Measurements from ENCODE around the gene SLC27A4. TPM values are rescaled to one million over a fixed set of nuclear protein-coding genes. Genes with fewer than 3 reads are reported as not detected.

Gene SLC27A4
- total and polyA plus RNA-seq, 10 of the 15 experiments (the other 5 are each of a cell fraction or from before 2014, with no cell fraction given), result 0.13 to 14.0 (median 7.6) TPM

GRCh38 chr9:128391956-128392301 lies 51.6 kb downstream of the SLC27A4 start:
- Histone ChIP-seq H3K9me3 (replicated peaks; ENCODE audit: control insufficient read depth, insufficient read depth, low read length) (no peaks in the 10 kb centered on the region), H3K4me2 (ENCODE audit: control insufficient read depth, insufficient read depth) (no peak overlapping the region), H3K79me2 (ENCODE audit: control insufficient read depth, insufficient read depth, low read length) (no peaks in the 10 kb centered on the region), H4K20me1 (ENCODE audit: control insufficient read depth, insufficient read depth) (no peaks in the 10 kb centered on the region), H2AFZ (ENCODE audit: control insufficient read depth, low read depth, low read length) (no peak overlapping the region), H3K4me1 (ENCODE audit: control insufficient read depth, insufficient read depth, low read length) (no peaks in the 10 kb centered on the region), H3K27me3 (replicated peaks in 1 of 2; ENCODE audit: control insufficient read depth in 2 of 2, insufficient read depth in 2 of 2, low read length in 1 of 2) (no peaks in the 10 kb centered on the region), H3K36me3 (ENCODE audit: control insufficient read depth in 2 of 2, insufficient read depth in 2 of 2, low read length in 1 of 2) (peaks cover 2 to 17% of the 10 kb centered on the region in 2 experiments; a peak in 3 of 4 replicates), H3K9ac (ENCODE audit: control insufficient read depth, insufficient read depth, low read length) (no peak overlapping the region), H3K27ac (ENCODE audit: control insufficient read depth, insufficient read depth) (no peak overlapping the region), H3K4me3 (no peak overlapping the region)
- CTCF ChIA-PET, result no interaction called here
- DNase-seq (ENCODE audit: low read depth, low spot score) (no peak), FAIRE-seq (no peak), ATAC-seq (no peak)
- BruUV-seq (replicated peaks), result no TSS peak
- RAD21 ChIA-PET (ENCODE audit: unreplicated experiment), result no interaction called here
- TF ChIP-seq NKRF (conservative IDR thresholded peaks at IDR 0.05), result no peak
- TF ChIP-seq, protein P1, sequence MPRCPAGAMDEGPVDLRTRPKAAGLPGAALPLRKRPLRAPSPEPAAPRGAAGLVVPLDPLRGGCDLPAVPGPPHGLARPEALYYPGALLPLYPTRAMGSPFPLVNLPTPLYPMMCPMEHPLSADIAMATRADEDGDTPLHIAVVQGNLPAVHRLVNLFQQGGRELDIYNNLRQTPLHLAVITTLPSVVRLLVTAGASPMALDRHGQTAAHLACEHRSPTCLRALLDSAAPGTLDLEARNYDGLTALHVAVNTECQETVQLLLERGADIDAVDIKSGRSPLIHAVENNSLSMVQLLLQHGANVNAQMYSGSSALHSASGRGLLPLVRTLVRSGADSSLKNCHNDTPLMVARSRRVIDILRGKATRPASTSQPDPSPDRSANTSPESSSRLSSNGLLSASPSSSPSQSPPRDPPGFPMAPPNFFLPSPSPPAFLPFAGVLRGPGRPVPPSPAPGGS (IDR thresholded peaks at IDR 0.05; ENCODE audit: borderline replicate concordance, insufficient read depth, low read depth, low read length, poor library complexity, severe bottlenecking), result no peak
- TF ChIP-seq ATF7 (IDR thresholded peaks at IDR 0.05; ENCODE audit: low read depth), result no peak
- no peak for TF ChIP-seq MEF2B (IDR thresholded peaks at IDR 0.05; ENCODE audit: partially characterized antibody, poor library complexity, severe bottlenecking)
- no peak for TF ChIP-seq RFX5 (IDR thresholded peaks at IDR 0.05; ENCODE audit: low read depth, low read length)
- no peak for TF ChIP-seq RUNX3 (IDR thresholded peaks at IDR 0.05; ENCODE audit: low read length)
- no peak for TF ChIP-seq IRF3 (IDR thresholded peaks at IDR 0.05)
- no peak for TF ChIP-seq NR2C1 (IDR thresholded peaks at IDR 0.05)
- TF ChIP-seq SREBF2 (IDR thresholded peaks at IDR 0.05; ENCODE audit: low read length), result no peak
- TF ChIP-seq, protein P2, sequence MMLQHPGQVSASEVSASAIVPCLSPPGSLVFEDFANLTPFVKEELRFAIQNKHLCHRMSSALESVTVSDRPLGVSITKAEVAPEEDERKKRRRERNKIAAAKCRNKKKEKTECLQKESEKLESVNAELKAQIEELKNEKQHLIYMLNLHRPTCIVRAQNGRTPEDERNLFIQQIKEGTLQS (IDR thresholded peaks at IDR 0.05; ENCODE audit: borderline replicate concordance, extremely low read depth, low read depth, low read length), result no peak
- TF ChIP-seq CBX3 (IDR thresholded peaks at IDR 0.05; ENCODE audit: borderline replicate concordance, low read depth), result no peak
- no peak for TF ChIP-seq MEF2A (IDR thresholded peaks at IDR 0.05; ENCODE audit: insufficient read depth, low read depth, low read length)
- POLR2A ChIA-PET, result no interaction called here
- intact Hi-C loops (cut with micrococcal nuclease; ENCODE audit: unreplicated experiment) (no loop called here), in situ Hi-C loops (cut with MboI) (no loop called here)
- SMC1A ChIA-PET (ENCODE audit: uncharacterized antibody, unreplicated experiment), result no interaction called here
- WGBS (ENCODE audit: insufficient coverage, insufficient replicate concordance, low lambda C conversion rate, missing lambda C conversion rate), result 97% methylated on average over 21 of the region's 21 CpGs

All from GM12878 (cell line).